HK-2 (cell line): ENCODE data around the gene CTNNBL1.

Source experiments
- DNase-seq: peaks from one replicate; pipeline ENCODE4 v3.0.0-alpha.2; 2018; ENCODE audit not compliant: unreplicated experiment

The CTNNBL1 gene

DNA sequence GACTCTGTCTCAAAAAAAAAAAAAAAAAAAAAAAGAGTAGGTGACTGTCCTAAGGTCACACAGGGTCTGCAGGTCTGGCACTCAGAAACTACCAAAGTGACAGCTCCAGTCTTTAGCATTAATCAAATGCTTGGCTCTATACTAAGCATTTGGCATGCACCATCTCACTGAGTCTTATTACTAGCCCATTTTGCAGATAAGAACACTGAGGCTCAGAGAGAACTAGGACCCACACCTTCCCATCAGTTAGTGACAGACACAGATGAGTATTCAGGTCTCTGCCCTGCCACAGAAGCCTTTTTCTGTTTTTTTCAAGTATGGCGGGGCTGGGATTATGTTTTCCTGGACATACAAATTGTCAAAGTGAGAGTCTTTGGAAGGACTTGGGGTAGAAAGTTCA lies 186.0 kb downstream of the CTNNBL1 start:
- no peak for DNase-seq

DNA sequence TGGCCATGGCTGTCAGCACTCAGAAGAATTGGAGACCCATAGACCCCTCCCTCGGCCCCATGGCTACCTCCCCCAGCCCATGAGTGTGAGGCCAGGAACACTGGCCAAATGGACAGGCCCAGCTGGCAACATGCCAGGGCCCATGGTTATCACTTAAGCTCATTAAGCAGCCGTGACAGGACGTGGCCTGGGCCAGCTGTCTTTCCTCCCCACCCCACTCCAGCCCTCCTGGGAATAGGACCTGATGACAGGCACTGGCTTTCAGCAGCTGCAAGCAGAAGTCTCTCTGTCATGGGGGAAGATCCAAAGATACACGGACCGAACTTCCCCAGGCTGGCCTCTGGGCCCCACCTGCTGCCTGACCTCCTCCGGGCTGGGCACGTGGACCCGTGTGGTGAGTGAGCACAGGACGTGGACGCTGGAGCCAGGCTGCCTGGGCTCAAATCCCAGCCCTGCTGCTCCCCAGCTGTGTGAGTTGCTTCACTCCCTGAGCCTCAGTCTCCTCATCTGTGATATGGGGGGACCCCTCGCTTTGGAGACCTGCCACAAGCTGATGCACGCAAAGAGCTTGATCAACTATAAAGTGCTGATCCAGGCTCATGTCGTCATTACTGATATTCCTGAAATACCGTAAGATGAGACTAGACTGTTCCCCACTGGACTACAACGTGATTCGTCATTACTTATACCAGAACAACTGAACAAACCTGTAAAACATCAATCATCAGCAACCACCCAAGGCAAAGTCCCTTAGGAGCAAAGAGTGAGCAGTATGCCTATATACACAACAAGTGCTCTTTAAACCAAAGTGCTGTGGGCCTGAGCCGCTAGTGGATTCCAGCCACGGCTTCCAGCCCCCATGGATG lies 187.1 kb downstream of the CTNNBL1 start:
- no peak for DNase-seq

DNA sequence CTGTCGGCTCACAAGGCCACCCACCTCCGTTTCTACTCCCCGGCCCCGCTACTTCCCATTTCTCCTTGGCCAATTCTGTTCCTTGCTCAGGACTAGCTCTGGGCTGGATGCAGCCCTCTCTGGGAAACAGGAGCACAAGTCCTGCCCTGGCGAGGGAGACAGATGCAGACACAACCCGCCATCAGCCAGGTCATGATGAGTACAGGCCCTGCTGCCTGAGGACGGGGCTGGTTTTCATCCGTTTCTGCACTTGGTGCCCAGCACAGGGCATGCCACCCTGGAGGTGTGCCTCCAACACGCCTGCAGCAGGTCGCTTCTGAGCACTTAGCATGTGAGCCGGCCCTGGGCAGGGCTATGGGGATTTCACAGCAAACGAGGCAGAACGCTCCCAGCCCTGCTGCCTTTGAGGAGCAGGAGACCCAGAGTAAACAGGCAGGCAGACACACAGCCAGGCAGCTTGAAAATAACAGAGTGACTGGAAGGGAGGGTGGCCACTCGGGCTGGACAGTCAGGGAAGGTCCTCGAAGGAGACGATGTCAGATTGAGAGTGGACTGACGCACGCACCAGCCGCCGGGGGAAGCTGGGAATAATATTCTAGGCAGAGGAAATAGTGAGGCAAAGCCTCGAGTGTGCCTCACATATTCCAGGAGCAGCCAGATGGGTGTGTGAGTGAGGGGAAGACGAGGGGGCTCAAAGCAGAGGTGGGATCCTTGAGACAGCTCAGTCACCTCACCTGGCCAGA lies 187.9 kb downstream of the CTNNBL1 start:
- DNase-seq, result no peak

DNA sequence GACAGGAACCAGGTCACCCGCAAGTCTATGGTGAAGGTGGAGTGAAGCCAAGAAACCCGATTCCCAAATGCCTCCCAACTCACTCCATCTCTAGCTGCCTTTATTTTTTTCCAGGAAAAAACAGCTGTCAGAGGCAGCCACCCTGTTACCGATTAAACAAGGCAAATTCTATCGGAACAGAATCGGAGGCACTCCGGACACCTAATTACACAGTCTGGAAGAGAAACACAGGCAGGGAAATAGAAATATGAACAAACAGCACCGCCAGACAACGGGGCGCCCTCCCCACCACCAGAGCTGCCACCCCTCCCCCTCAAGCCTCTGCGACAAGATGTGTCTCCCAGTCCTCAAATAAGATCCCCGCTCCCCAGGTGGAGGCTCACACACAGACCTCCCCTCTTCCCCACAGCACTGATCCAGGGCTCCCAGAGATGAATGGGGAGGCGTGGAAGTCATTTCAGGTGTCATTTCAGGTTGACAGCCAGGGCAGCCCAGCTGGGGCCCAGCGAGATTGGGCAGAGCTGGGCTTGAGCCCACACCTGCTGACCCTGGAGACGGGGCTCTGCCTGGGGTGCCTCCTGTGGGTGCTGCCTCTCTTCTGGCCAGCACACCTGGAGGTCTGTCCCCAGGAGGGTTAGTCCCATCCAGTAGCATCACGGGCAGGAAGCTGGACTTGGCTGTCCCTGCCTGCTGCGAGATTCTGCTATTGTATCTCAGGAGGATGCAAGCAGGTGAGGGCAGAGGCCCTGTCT lies 189.3 kb downstream of the CTNNBL1 start:
- no peak for DNase-seq

DNA sequence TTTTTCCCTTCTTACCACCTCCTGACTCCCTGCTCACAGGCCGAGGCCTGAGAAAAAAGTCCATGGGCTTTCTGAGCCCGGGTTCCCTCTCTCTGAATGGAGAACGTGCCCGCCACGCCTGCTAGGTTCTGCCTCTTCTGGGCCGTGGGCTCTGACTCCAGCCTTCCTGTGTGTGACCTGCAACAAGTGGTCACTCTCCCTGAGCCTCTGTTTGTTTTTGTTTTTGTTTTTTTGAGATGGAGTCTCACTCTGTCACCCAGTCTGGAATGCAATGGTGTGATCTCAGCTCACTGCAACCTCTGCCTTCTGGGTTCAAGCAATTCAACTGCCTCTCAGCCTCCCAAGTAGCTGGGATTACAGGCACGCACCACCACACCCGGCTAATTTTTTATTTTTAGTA lies 191.2 kb downstream of the CTNNBL1 start:
- DNase-seq, result no peak

DNA sequence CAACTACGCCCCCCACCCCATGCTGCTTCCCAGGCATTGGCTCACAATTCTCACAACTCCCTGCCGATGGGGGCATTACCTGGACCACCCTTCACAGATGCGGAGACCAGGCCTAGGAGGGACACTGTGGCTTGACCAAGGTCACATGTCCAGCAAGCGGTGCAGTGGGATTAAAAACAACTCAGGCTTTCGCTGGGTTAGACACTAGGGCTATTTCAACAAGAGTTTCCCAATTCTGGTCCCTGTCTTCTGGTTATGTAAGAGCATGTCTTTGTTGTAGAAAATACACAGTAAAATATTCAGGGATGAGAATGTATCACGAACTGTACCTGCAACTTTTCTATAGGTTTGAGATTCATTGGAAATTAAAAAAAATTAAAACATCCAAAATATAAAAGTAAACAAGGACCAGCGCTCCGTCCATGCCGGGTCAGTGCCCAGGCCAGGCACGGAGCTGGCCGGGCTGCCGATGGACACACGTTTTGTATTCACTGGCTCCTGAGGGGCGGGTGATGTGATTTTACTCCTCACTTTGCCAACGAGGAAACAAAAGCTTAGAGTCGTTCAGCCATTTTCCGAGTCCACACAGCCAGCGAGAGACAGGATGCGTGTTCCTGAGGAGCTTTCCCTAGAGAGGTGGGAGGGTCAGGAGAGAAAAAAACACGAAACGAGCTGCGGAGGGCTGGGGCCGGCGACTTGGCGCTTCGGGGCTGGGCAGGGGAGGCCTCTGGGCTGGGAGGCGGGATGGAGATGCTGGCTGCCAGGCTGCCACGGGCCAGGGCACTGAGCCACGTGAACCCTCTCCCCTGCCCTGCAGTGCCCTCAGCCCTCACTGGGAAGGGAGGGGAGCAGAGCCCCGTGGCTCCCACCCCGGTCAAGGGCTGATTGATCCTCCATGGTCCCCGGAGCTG lies 192.0 kb downstream of the CTNNBL1 start:
- DNase-seq, result no peak

DNA sequence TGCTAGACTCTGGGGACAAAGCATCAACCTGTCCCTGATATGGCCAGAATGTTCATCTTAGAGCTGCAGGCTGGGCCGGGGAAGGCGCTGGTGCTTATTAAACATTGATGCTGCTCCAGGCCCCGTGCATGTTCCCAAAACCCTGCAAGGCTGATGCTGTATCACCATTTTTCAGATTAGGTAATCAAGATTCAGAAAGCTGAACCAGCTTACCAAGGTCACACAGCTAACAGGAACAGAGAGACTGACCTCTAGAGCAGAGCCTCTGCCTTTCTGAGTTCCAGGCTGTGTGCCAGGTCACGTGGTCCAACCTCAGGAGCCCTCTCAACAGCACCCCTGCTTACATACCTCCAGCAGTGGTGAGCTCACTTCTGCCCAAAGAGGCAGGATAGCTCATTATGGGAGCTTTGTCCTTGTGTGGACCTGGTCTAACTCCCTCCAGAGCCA lies 193.0 kb downstream of the CTNNBL1 start:
- DNase-seq, result no peak

DNA sequence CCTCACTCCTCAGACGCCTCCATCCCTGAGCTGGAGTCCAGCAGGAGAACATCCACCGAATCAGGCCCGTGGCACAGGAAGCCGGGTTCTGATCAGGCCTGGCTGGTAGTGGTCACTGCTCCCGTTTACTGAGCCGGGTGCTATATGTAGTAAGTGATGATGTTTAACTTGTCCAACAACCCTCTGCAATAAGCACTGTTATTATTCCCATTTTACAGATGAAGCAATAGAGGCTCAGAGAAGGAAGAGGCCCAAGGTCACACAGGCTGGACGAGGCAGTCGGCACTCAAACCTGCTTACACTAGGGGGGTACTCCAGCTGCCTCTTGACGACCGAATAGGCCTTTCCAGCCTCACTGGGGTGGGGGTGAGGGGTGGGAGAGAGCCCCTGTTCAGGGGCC lies 194.8 kb downstream of the CTNNBL1 start:
- DNase-seq, result no peak

DNA sequence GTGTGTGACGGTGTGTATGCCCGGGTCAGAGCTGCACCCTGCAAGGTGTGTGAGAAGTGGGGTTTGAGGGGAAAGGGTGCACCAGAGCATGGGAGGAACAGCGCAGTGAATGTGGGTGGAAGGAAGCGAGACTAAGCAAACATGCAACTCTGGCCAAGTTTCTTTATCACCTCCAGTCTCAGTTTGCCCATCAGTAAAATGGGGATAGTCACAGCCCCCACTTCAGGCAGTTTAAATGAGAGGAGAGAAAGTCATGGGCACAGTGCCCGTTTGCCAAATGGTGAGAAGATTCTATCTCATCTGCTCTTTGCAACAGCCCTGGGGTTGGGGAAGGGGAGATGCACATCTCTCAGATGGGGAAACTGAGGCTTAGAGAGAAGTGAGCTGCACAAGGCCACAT lies 196.3 kb downstream of the CTNNBL1 start:
- no peak for DNase-seq

DNA sequence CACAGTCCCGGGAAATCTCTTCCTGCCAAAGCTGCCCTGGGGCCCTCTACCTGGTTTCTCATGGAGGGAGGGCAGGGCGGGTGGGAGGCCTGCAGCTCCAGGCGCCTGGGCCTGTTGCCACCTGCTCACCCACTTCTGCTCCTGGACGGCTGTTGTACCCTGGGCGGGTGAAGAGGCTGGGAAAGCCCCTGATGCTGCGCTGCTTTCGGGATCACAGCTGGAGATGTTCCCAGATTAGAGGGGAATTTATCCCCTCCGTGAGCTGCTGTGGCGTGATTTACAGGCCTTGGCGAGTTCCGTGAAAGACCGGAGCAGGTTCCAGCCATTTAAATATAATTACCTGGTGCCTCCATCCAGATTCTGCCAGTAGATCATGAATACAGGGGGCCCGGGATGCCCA lies 196.8 kb downstream of the CTNNBL1 start:
- no peak for DNase-seq

DNA sequence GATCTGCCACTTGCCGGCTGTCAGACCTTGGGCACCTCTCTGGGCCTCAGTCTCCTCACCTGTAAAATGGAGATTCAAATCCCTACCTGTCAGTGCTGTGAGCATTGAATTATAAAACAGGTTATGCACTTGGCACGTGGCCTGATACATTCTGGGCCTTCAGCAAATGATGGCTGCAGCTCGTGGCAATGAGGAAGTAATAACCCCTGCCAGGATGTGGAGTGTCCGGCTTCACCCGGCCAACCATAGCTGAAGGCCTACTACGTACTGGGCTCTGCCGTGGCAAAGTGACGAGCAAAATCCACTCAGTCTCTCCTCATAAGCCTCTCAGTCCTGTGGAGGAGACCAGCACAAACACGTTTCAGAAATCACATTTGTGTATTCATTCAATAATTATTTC lies 198.2 kb downstream of the CTNNBL1 start:
- no peak for DNase-seq

DNA sequence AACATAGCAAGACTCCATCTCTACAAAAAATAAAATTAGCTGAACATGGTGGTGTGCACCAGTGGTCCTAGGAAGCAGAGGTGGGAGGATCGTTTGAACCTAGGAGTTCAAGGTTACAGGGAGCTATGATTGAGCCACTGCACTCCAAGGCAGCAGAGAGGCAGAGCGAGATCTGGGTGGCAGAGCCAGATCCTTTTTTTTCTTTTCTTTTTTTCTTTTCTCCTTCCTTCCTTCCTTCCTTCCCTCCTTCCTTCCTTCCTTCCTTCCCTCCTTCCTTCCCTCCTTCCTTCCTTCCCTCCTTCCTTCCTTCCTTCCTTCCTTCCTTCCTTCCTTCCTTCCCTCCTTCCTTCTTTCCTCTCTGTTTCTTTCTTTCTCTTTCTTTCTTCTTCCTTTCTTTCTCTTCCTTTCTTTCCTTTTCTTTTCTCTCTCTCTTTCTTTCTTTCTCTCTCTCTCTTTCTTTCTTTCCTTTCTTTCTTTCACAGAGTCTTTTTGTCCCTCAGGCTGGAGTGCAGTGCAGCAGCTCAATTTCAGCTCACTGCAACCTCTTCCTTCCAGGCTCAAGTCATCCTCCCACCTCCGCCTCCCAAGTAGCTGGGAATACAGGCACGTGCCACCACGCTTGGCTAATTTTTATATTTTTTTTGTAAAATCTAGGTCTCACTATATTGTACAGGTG lies 199.9 kb downstream of the CTNNBL1 start:
- DNase-seq, result no peak

DNA sequence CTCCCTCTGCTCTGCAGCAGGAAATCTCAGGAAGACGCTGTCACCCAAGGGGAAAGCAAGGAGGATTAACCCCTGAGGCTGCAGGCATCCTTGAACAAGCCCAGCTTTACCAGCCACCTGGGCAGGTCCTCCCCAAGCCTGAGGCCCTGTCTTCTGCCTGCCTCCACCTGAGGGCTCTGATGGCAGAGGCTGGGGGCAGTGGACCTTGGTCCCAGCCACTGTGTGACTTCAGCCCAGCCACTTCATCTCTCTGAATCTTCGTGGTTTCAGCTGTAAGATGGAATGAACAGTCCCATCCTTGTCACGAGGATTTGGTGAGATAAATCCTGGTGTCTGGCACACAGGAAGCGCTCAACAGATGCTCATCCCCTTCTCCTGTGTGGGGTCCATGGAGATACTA lies 200.6 kb downstream of the CTNNBL1 start:
- no peak for DNase-seq

DNA sequence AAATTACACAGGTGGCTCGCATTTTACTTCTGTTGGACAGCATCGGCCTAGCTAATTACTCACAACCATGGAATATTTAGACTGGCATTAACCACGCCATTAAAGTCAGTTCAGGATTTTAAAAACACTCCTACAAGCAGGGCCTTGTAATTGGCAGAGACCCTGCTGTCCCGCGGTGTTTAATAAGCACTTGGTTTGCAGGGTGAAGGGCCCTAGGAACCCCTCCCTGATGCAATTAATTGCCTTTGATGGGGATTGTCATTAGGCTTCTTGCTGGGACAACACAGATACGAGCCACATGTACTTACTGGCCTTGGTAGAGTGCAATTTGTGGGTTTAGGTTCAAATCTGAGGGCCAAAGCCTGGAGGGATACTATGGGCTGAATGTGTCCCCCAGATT lies 201.3 kb downstream of the CTNNBL1 start:
- no peak for DNase-seq

DNA sequence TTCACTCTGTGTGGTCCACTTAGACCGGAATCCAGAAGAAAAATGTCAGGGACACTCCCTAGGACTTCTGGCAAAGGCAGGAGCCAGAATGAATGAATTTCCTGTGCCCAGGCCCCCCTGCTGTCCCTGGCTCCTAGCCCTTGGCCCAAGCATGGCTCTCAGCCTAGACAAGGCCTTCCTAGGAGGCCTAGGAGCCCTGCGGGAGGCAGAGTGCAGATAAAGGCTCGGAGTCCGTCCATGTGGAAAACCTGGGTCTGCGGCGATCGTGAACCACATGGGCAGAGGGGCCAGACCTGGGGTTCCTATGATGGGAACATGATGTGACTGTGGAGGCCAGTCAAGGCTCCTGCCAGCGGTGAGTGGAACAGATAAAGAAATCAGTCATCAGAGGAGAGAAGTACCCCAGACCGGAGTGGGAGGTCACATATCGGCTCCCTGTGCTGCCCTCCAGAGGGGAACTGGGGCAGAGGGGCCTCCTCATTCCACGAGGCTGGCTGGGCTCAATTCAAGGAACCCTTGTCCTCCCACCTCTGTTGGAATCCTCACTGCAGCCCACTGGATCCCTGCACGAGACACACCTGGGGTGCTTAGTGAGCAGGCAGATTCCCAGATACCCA lies 203.2 kb downstream of the CTNNBL1 start:
- DNase-seq, result no peak

DNA sequence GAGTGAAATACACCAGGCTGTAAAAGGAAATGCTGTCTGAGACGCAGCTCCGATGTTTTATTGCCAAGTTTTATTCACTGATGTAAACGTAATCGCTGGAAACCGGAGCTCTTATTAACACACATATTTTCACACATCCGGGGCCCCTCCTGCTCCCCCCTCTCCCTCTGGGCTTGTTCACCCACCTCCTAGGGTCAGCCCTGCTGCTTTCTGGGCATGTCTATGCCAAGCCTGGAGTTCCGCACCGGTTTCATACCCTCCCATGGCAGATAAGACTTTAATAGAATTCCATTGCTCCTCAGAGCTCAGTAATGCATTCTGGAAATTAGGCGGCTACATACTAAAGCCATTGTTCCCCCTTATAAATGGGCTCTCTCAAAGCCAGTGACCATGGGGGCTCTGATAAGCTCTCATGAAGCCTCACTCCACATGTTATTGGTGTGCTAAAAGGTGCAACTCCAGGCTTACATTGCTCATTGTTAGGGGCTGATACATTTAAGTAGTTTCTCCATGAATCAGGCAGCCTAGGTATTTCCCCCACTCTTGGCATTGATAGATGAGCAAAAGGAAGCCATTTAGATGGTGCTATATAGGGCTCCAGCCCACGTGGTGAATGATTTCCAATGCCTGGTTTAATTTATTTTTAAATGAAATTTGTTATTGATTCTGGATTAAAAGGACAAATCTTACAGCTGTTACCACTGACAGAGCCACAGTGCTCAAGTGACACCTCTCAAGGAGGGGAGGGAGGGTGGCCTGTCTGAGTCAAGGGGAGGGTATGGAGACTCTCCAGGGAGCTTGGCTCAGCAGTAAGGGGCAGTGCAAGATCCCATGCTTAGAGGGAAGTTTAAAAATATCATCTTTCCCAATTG lies 204.6 kb downstream of the CTNNBL1 start:
- DNase-seq, result no peak

DNA sequence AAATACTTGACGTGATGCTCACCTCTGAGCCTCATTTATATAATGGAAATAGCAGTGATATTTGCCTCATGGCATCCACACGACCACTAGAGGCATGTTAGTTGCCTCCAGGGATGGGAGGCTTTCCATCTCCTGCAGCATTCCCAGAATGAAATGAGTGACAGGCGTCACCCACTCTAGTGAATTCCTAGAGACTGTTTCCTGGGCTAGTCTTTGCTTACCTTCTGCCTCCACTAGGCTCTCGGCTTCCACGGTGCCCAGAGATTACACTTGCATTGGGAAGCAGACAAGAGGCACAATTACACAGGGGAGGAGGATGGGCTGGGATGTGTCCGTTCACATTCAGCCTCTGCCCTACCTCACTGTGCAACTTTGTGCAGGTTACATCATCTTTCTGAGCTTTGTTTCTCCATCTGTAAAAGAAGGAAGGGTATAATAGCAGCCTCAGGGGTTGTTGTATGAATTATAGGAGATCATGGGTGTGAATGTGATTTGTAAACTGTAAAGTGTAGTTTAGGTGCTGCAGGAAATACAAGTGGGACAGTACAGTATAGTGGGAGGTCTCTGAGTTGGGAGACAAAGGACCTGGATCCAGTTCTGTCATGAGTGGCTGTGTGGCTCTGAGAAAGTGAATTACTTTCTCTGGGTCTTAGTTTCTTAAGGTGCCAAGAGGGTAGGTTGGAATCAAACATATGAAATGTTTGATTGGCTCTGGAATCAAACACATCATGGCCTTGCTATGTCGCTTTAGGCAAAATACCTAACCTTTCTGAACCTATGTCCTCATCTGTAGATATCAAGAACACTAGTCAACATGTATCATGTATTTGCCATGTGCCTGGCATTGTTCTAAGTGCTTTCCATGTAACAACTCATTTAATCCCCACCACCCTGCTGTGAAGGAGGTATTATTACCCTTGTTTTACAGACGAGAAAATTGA lies 205.5 kb downstream of the CTNNBL1 start:
- no peak for DNase-seq

DNA sequence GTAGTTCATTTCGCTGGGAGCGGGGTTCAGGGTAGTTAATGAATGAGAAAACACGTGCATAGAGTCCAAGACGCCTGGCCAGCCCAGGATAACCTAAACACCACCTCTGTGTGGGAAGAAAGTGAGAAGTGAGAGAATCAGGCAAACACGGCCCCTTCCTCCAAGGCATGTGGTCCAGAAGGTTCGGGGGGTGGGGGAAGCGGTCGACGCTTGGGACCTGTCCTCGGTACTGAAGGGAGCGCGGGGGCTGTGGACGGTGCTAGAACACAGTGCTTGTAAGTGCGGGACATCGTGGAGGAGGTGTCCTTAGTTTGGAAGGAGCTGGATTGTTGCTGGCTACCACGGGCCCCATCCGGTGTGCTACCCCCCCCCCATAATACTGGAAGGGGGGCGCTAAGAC lies 207.4 kb downstream of the CTNNBL1 start:
- no peak for DNase-seq
